HG03520 (cell line): Measurements from ENCODE around the gene CD24.
"Not testable (repeated sequence)": the region's sequence is repeated elsewhere in the genome, so short reads cannot be mapped to it uniquely, and the experiment has no call there.

Experiments used
- ATAC-seq: cut with Tn5 transposase; IDR thresholded peaks from one replicate; pipeline ENCODE4 v1.9.1; 2021; ENCODE audit warnings: mild to moderate bottlenecking, moderate library complexity; ENCODE audit not compliant: unreplicated experiment

The CD24 gene

GRCh38 chr6:106970769-106971168, 3.8 kb downstream of the CD24 start:
- not testable (repeated sequence) for ATAC-seq

GRCh38 chr6:106967936-106968555, 6.5 kb downstream of the CD24 start:
- no peak for ATAC-seq

DNA sequence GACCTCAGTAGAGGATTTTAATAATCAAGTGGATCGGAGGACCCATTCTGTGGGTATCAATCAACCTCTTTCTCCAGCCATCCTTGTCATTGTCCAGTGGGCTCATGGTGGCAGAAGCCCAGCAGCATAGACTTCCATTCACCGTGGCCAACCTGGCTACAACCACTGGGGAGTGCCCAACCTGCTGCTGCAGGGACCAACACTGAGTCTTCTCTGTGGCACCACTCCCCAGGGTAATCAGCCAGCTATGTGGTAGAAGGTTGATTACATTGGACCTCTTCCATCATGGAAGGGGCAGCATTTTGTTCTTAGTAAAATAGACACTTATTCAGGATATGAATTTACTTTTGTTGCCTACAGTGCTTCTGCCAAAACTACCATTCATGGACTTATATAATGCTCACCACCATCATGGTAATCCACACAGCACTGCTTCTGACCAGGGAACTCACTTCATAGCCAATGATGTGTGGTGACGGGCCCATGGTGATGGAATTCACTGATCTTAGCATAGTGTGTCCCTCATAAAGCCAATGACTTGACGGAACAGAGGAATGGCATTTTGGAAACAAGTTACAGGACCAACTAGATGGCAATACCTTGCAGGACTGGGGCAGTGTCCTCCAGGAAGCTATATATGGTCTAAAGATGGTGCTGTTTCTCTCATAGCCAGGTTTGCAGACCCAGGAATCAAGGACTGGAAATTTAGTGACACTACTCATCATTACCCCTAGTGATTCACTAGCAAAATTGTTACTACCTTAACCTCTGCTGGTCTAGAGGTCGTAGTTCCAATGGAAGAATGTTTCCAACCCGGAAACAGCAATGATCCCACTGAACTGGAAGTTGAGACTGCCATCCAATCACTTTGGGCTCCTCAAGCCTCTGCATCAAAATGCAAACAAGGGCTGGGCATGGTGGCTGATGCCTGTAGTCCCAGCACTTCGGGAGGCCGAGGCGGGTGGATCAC, 7.6 kb downstream of the CD24 start:
- no peak for ATAC-seq

DNA sequence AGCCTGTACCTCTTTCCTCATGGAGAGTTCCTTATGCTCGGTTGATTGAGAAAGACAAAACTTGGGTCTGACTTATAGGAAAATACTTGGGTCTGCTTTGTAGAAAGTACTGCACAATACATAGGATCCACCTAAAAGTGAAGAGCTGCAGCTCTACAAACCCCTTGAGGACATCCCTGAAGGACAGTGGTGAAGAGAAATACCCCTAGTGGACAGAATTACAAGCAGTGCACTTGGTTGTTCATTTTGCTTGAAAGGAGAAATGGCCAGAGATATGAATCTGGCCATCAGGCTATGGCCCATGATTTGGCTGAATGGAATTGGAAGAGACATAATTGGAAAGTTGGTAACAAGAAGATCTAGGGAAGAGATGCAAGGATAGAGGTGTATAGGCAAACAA, 8.3 kb downstream of the CD24 start:
- ATAC-seq = no peak

- ATAC-seq = no peak
Observed at GRCh38 chr6:106964954-106965353, 9.6 kb downstream of the CD24 start.

DNA sequence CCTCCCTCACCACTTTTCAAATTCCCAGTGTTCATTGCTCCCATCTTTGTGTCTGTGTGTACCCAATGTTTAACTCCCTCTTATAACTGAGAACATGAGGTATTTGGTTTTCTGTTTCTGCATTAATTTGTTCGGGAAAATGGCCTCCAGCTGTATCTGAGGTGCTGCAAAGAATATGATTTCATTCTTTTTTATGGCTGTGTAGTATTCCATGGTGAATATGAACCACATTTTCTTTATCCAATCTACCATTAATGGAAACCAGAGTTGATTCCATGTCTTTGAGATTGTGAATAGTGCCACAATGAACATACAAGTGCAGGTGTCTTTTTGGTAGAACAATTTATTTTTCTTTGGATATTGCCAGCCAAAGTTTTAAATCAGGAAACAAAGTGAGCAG, 10.4 kb downstream of the CD24 start:
- no peak for ATAC-seq

GRCh38 chr6:106963544-106963943, 11.0 kb downstream of the CD24 start:
- ATAC-seq = no peak

GRCh38 chr6:106961801-106962200, 12.7 kb downstream of the CD24 start:
- no peak for ATAC-seq

DNA sequence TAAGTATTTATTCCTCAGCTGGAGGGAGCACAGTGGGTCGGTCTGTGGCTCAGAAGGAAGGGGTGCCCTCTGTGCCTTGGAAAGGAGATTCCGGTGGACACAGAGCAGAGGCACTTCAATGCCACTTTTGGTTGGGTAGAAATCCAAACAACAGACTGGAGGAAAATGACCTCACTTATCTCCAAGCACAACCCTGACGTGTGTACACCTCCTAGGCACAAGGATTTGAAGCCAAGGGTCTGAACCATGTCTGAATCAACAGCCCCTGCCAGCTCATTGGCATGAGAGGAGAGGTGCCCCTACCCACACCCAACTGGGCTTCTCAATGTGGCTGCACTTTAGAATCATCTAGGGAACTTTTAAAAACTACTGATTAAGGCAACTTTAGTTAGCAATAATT, 13.4 kb downstream of the CD24 start:
- ATAC-seq = no peak

GRCh38 chr6:106959985-106960384, 14.5 kb downstream of the CD24 start:
- no peak for ATAC-seq

GRCh38 chr6:106939848-106940247, 34.7 kb downstream of the CD24 start:
- no peak for ATAC-seq

- ATAC-seq = no peak
Observed at GRCh38 chr6:106939208-106939607, 35.3 kb downstream of the CD24 start.

DNA sequence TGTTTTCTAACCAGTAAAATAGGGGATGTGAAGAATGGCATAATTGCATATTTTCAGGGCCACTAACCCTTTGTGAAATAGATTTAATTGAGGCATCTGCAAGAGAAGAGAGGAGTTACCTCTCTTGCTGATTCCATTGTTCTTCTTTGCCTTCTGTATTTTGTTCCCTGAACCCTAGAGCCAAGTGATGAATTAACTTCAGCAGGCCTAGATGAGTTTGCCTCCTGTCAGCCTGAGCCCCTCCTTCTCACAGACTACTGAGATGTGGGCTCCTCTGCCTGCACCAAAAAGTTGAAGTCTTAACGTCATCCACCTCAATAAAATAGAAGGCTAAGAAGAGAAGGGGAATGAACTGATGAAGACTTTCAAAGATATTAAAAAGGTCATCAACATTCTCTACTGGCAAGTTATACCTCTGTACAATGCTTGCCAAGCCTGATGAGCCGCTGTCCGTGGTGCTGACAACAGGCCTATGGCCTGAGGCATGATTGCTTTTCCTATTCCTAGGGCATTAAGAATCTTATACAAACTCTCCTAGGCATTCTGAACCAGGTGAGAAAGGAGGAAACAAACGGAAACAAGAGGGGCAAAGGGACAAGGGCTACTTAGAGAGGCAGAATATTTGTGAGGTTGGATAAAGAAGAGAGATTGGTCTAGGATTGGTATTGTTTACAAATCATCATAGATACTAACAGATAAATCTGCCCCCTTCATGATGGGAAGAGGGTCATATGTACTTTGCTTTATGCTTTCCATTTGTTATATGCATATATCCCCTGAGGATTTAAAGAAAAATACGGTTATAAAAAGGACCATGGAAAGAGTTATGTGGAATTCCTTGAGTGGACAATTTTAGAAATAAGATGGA, 46.8 kb downstream of the CD24 start:
- ATAC-seq = no peak

- no peak for ATAC-seq
Observed at GRCh38 chr6:106925948-106926347, 48.6 kb downstream of the CD24 start.

GRCh38 chr6:106924694-106925523, 49.6 kb downstream of the CD24 start:
- ATAC-seq = no peak

GRCh38 chr6:106922626-106923025, 51.9 kb downstream of the CD24 start:
- ATAC-seq = no peak
